Uterus (tissue), 2 donors: ENCODE data around the gene BSND.

ENCODE experiments used
- CTCF ChIP-seq, 4 experiments: fragments of 200-600 bp in 2 of 4; fragments of 450-650 bp in 2 of 4; sonication (generic) in 2 of 4; IDR thresholded peaks; one replicate each; pipeline ENCODE4 v1.5.1; 2016 to 2019; ENCODE audit warnings: antibody characterized with exemption in 4 of 4, mild to moderate bottlenecking in 2 of 4, moderate library complexity in 1 of 4
- POLR2A ChIP-seq, 2 donors: fragments of 450-650 bp; IDR thresholded peaks; one replicate each; pipeline ENCODE4 v1.6.1; 2016; ENCODE audit warnings: antibody characterized with exemption in 2 of 2, mild to moderate bottlenecking in 1 of 2, moderate library complexity in 1 of 2

- TF ChIP-seq POLR2A (IDR thresholded peaks at IDR 0.05) = no peak
- TF ChIP-seq CTCF (IDR thresholded peaks at IDR 0.05) = no peak
Observed at GRCh38 chr1:55047611-55048010, 48.9 kb downstream of the BSND start.
